ENCODE measurements around the gene ZNF383. TPM values are rescaled to one million over a fixed set of nuclear protein-coding genes. Genes with fewer than 3 reads are reported as not detected.

ZNF383 gene
- total RNA-seq: 3.9 and 6.9 TPM in 2 replicates

GRCh38 chr19:37217775-37218591, at the start of gene ZNF383:
ZNF383 (plus strand) TSS chr19:37218214; CDS start chr19:37230454, 12,240 bp downstream.

GRCh38 chr19:37172368-37173366, 45.3 kb upstream of the ZNF383 start, which contains the start of gene ZNF585A:
ZNF585A (minus strand) TSS chr19:37172695; CDS start chr19:37169910, 2,785 bp downstream.

Other genes starting within 250 kb of the ZNF383 start
- 6.6 and 7.9 TPM in 2 replicates for gene ZNF420, start 139.8 kb upstream of the ZNF383 start, total RNA-seq
- gene ZNF585A, start 45.5 kb upstream of the ZNF383 start, total RNA-seq: 4.4 and 8.2 TPM in 2 replicates
- gene ZNF585B, start 7.7 kb upstream of the ZNF383 start, total RNA-seq: 13.5 and 17.6 TPM in 2 replicates
- 5.6 and 5.8 TPM in 2 replicates for gene ZNF527, start 152.9 kb downstream of the ZNF383 start, total RNA-seq
- gene ZNF569, start 249.2 kb downstream of the ZNF383 start, total RNA-seq: 5.3 and 7.1 TPM in 2 replicates

Measured in uterine smooth muscle cell (primary cell).